ENCODE results near the gene OR4D9. TPM values are rescaled to one million over a fixed set of nuclear protein-coding genes. Genes with fewer than 3 reads are reported as not detected.
"Not testable (repeated sequence)": the region's sequence is repeated elsewhere in the genome, so short reads cannot be mapped to it uniquely, and the experiment has no call there.

Gene OR4D9
- total RNA-seq, 2 experiments from 2014 or later = not detected

DNA sequence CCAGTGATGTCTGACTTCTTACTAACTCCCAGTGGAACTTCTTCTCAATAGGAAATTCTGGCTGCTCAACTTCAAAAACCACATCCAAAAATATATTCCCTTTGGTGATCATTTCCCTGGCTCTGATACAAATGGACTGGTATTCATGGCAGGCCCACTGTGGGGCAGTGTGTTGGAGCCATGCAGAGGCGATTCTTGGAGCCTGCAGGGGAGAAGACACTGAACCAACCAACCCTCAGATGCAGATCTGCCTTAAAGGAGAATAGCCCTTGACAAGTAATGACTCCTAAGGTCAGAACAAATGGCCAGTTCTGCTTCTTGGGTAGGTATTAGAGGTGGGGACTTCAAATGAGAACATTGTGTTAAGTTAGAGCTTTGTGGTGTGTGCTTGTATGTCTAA is 12.2 kb downstream of the OR4D9 start:
- no peak overlapping the region for H3K27ac Mint-ChIP-seq
- ChIA-PET POLR2A (no interaction called here), CTCF (no interaction called here)
- H3K36me3 Mint-ChIP-seq (ENCODE audit: low read depth) = no peaks in the 10 kb centered on the region
- no peaks in the 10 kb centered on the region for H3K4me1 Mint-ChIP-seq (ENCODE audit: low read depth)
- H3K9me3 Mint-ChIP-seq = no peaks in the 10 kb centered on the region
- no peak for DNase-seq
- no peaks in the 10 kb centered on the region for H3K27me3 Mint-ChIP-seq
- no peak overlapping the region for H3K4me3 Mint-ChIP-seq
- no peak for ATAC-seq
- intact Hi-C loops (cut with micrococcal nuclease) = no loop called here
- TF ChIP-seq, protein P1, sequence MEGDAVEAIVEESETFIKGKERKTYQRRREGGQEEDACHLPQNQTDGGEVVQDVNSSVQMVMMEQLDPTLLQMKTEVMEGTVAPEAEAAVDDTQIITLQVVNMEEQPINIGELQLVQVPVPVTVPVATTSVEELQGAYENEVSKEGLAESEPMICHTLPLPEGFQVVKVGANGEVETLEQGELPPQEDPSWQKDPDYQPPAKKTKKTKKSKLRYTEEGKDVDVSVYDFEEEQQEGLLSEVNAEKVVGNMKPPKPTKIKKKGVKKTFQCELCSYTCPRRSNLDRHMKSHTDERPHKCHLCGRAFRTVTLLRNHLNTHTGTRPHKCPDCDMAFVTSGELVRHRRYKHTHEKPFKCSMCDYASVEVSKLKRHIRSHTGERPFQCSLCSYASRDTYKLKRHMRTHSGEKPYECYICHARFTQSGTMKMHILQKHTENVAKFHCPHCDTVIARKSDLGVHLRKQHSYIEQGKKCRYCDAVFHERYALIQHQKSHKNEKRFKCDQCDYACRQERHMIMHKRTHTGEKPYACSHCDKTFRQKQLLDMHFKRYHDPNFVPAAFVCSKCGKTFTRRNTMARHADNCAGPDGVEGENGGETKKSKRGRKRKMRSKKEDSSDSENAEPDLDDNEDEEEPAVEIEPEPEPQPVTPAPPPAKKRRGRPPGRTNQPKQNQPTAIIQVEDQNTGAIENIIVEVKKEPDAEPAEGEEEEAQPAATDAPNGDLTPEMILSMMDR (IDR thresholded peaks at IDR 0.05) = no peak

DNA sequence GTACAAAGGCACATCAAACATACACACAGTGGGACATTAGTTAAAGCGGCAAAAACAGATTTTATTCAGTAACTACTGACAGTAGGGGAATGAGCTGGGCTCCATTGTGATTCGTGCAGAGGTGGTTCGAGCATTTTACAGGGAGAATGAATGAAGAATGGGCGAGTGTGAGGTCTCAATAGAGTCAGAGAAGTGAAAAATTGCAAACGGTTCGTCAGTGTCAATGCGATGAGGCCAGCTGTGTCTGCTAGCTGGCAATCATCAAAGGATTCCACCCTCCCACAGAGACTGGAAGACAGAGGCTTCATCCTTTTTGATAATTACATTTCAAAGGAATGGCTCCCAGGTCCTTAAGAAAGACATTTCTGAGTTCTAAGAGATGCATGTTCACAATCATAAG is 17.4 kb downstream of the OR4D9 start:
- Mint-ChIP-seq H3K4me3 (no peak overlapping the region), H3K9me3 (no peaks in the 10 kb centered on the region), H3K27ac (no peak overlapping the region), H3K36me3 (ENCODE audit: low read depth) (no peaks in the 10 kb centered on the region), H3K27me3 (peaks cover 2% of the 10 kb centered on the region), H3K4me1 (ENCODE audit: low read depth) (no peaks in the 10 kb centered on the region)
- TF ChIP-seq, protein P1 (IDR thresholded peaks at IDR 0.05) = no peak
- DNase-seq = no peak
- intact Hi-C loops (cut with micrococcal nuclease) = no loop called here
- ATAC-seq = no peak
- ChIA-PET CTCF (interaction anchor here (2.4 kb wide), 1 partner anchor 8 kb away, joined by 11 read pairs; no protein-coding TSS in a partner anchor), POLR2A (no interaction called here)

DNA sequence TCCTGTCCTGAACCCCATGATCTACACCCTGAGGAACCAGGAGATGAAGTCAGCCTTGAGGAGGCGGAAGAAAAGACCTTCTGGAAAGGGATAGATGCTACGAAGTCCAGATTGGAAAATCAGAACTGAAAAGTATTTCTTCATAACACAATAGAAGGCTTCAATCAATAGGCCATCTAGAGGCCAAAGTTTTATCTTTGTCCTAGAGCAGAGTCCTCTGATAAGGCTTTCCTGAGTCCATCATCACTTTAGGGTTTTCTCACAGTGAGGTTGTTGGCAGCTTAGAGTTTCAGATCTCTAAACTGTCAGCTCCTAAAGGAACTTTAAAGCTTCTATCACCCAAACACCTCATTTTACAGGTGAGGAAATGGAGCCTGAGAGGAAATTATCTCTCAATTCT is 21.3 kb downstream of the OR4D9 start:
- Mint-ChIP-seq H3K4me3 (no peak overlapping the region), H3K27ac (no peak overlapping the region), H3K36me3 (ENCODE audit: low read depth) (no peaks in the 10 kb centered on the region), H3K27me3 (peaks cover 2% of the 10 kb centered on the region), H3K4me1 (ENCODE audit: low read depth) (peaks cover 6% of the 10 kb centered on the region), H3K9me3 (no peaks in the 10 kb centered on the region)
- intact Hi-C loops (cut with micrococcal nuclease) = no loop called here
- no peak for DNase-seq
- CTCF ChIA-PET = interaction anchor here (0.6 kb wide), 1 partner anchor 142 kb away, joined by 3 read pairs; no protein-coding TSS in a partner anchor
- no peak for ATAC-seq
- POLR2A ChIA-PET = no interaction called here
- TF ChIP-seq, protein P1 (IDR thresholded peaks at IDR 0.05) = no peak

DNA sequence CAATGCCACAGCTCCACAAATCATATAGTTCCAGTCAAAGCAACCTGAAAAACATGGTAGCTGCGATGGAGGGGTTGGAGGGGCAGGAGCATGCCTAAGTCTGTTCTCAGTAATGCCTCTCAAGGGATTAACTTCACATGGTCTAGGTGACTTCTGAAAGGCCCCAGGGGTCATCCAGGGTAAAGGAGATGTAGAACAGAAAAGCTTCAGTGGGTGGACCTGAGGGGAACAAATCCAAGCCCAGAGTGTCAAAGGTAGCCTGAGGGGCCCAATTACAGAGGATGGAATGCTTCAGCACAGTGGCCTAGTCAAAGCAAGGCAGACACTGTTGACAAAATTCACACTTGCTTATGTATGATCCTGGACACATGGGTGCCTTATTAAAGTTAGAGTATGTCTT is 23.3 kb downstream of the OR4D9 start:
- POLR2A ChIA-PET = no interaction called here
- H3K36me3 Mint-ChIP-seq (ENCODE audit: low read depth) = no peaks in the 10 kb centered on the region
- TF ChIP-seq, protein P1 (IDR thresholded peaks at IDR 0.05) = no peak

DNA sequence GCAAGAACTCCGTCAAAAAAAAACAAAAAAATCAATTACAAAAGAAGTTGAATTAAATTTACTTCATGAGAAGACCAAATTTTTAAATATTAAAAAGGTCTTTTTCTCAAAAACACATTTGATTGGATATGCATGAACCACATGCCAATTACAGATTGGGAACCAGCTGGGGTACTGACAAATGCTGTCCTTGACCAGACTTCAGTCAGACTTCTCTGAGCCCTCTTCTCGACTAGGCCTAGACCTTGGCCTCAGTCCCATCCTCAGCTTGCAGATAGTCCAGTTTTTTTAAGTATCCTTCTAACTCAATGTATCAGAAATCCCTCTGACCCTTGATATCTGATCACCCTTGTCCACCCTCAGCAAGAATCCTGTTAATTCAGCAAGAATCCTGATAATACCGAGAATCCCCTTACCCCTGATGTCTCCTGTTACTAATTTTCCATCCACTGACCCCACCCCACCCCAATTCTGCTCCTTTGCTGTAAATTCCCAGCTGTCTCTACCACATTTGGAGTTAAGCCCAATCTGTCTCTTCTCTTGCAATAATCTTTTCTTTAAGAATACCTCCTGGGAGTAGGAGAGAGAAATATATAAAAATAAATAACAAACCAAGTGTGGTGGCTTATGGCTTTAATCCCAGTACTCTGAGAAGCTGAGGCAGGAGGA is 30.9 kb downstream of the OR4D9 start:
- no peak for DNase-seq
- Mint-ChIP-seq H3K4me1 (ENCODE audit: low read depth) (peaks cover 6% of the 10 kb centered on the region), H3K4me3 (no peak overlapping the region), H3K27me3 (no peaks in the 10 kb centered on the region), H3K36me3 (ENCODE audit: low read depth) (no peaks in the 10 kb centered on the region), H3K9me3 (no peaks in the 10 kb centered on the region), H3K27ac (no peak overlapping the region)
- TF ChIP-seq, protein P1 (IDR thresholded peaks at IDR 0.05) = no peak
- no peak for ATAC-seq
- intact Hi-C loops (cut with micrococcal nuclease) = loop anchor here (10.0 kb wide), 1 partner anchor 263 kb away; no protein-coding TSS in a partner anchor
- CTCF ChIA-PET = no interaction called here
- POLR2A ChIA-PET = interaction anchor here (0.7 kb wide), 1 partner anchor 21 kb away, joined by 4 read pairs; no protein-coding TSS in a partner anchor

More for the DNA sequence above, 23.3 kb downstream of the OR4D9 start:
- H3K4me3 Mint-ChIP-seq = no peak overlapping the region
- DNase-seq (no peak), ATAC-seq (no peak)
- CTCF ChIA-PET = interaction anchor here (1.2 to 1.4 kb wide), 2 partner anchors 105 to 145 kb away, joined by 3 read pairs; no protein-coding TSS in a partner anchor
- H3K27me3 Mint-ChIP-seq = peaks cover 2% of the 10 kb centered on the region
- peaks cover 10% of the 10 kb centered on the region for H3K4me1 Mint-ChIP-seq (ENCODE audit: low read depth)
- intact Hi-C loops (cut with micrococcal nuclease) = no loop called here
- no peak overlapping the region for H3K27ac Mint-ChIP-seq
- H3K9me3 Mint-ChIP-seq = no peaks in the 10 kb centered on the region

DNA sequence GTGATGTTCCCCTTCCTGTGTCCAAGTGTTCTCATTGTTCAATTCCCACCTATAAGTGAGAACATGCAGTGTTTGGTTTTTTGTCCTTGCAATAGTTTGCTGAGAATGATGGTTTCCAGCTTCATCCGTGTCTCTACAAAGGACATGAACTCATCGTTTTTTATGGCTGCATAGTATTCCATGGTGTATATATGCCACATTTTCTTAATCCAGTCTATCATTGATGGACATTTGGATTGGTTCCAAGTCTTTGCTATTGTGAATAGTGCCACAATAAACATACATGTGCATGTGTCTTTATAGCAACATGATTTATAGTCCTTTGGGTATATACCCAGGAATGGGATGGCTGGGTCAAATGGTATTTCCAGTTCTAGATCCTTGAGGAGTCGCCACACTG is 32.4 kb downstream of the OR4D9 start:
- H3K9me3 Mint-ChIP-seq; H3K27me3 Mint-ChIP-seq; DNase-seq; H3K4me3 Mint-ChIP-seq; H3K27ac Mint-ChIP-seq; CTCF ChIA-PET; H3K36me3 Mint-ChIP-seq (ENCODE audit: low read depth); ATAC-seq; POLR2A ChIA-PET; H3K4me1 Mint-ChIP-seq (ENCODE audit: low read depth): not testable (repeated sequence)
- intact Hi-C loops (cut with micrococcal nuclease) = loop anchor here (10.0 kb wide), 1 partner anchor 261 kb away; no protein-coding TSS in a partner anchor
